ENCODE measurements around the gene NDUFA11.

DNA sequence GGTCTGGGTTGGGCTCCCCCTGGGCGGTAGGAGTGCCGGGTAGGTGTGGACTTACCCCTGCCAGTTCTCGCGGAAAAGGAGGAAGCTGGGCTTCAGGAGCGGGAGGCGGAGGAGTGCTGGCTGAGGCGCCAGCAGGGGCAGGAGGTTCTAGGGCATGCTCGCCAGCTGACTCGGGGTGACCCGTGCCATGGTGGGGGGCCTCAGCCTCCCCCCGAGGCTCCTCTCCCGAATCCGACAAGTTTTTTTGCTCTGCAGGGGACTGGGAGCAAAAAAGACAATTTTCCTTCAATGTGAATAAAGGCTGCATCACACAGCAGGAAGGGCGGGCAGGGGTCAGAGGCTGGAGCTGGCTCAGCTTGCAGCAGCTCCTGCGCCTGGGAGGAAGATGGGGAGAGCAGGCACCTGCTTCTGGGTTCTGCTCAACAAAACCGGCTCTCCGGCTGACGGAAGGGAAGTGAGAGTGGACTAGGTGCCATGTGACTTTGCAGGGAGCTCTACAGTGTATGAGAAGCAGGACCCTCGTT, 47.8 kb upstream of the NDUFA11 start:
- no peak for TF ChIP-seq REPIN1 (tag by site-specific recombination; IDR thresholded peaks at IDR 0.05; ENCODE audit: low read depth)
- TF ChIP-seq, protein P1, sequence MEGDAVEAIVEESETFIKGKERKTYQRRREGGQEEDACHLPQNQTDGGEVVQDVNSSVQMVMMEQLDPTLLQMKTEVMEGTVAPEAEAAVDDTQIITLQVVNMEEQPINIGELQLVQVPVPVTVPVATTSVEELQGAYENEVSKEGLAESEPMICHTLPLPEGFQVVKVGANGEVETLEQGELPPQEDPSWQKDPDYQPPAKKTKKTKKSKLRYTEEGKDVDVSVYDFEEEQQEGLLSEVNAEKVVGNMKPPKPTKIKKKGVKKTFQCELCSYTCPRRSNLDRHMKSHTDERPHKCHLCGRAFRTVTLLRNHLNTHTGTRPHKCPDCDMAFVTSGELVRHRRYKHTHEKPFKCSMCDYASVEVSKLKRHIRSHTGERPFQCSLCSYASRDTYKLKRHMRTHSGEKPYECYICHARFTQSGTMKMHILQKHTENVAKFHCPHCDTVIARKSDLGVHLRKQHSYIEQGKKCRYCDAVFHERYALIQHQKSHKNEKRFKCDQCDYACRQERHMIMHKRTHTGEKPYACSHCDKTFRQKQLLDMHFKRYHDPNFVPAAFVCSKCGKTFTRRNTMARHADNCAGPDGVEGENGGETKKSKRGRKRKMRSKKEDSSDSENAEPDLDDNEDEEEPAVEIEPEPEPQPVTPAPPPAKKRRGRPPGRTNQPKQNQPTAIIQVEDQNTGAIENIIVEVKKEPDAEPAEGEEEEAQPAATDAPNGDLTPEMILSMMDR (tag by site-specific recombination; IDR thresholded peaks at IDR 0.05): no peak
- TF ChIP-seq SP2 (tag by site-specific recombination; IDR thresholded peaks at IDR 0.05): no peak
- TF ChIP-seq, protein P2, sequence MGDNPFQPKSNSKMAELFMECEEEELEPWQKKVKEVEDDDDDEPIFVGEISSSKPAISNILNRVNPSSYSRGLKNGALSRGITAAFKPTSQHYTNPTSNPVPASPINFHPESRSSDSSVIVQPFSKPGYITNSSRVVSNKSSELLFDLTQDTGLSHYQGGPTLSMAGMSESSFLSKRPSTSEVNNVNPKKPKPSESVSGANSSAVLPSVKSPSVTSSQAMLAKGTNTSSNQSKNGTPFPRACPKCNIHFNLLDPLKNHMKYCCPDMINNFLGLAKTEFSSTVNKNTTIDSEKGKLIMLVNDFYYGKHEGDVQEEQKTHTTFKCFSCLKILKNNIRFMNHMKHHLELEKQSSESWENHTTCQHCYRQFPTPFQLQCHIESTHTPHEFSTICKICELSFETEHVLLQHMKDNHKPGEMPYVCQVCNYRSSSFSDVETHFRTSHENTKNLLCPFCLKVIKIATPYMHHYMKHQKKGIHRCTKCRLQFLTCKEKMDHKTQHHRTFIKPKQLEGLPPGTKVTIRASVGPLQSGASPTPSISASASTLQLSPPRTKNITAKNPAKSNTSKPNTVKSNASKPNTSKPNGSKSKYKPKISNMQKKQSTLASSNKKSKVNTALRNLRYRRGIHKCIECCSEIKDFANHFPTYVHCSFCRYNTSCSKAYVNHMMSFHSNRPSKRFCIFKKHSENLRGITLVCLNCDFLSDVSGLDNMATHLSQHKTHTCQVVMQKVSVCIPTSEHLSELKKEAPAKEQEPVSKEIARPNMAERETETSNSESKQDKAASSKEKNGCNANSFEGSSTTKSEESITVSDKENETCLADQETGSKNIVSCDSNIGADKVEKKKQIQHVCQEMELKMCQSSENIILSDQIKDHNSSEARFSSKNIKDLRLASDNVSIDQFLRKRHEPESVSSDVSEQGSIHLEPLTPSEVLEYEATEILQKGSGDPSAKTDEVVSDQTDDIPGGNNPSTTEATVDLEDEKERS (tag by site-specific recombination; IDR thresholded peaks at IDR 0.05): no peak
- TF ChIP-seq ZNF658 (tag by site-specific recombination; IDR thresholded peaks at IDR 0.05): no peak
- no peak for TF ChIP-seq ZBTB8A (tag by site-specific recombination; IDR thresholded peaks at IDR 0.05)
- TF ChIP-seq, protein P3, sequence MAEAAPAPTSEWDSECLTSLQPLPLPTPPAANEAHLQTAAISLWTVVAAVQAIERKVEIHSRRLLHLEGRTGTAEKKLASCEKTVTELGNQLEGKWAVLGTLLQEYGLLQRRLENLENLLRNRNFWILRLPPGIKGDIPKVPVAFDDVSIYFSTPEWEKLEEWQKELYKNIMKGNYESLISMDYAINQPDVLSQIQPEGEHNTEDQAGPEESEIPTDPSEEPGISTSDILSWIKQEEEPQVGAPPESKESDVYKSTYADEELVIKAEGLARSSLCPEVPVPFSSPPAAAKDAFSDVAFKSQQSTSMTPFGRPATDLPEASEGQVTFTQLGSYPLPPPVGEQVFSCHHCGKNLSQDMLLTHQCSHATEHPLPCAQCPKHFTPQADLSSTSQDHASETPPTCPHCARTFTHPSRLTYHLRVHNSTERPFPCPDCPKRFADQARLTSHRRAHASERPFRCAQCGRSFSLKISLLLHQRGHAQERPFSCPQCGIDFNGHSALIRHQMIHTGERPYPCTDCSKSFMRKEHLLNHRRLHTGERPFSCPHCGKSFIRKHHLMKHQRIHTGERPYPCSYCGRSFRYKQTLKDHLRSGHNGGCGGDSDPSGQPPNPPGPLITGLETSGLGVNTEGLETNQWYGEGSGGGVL (tag by site-specific recombination; IDR thresholded peaks at IDR 0.05): no peak
- TF ChIP-seq ZNF521 (tag by site-specific recombination; IDR thresholded peaks at IDR 0.05): no peak
- TF ChIP-seq SALL2 (tag by site-specific recombination; IDR thresholded peaks at IDR 0.05; ENCODE audit: borderline replicate concordance): no peak
